Measurements from ENCODE around the gene BRAF.
"Not testable (repeated sequence)": the region's sequence is repeated elsewhere in the genome, so short reads cannot be mapped to it uniquely, and the experiment has no call there.

Gene BRAF

GRCh38 chr7:140918236-140918635, 6.5 kb downstream of the BRAF start:
- DNase-seq (ENCODE audit: low read depth) = no peak

DNA sequence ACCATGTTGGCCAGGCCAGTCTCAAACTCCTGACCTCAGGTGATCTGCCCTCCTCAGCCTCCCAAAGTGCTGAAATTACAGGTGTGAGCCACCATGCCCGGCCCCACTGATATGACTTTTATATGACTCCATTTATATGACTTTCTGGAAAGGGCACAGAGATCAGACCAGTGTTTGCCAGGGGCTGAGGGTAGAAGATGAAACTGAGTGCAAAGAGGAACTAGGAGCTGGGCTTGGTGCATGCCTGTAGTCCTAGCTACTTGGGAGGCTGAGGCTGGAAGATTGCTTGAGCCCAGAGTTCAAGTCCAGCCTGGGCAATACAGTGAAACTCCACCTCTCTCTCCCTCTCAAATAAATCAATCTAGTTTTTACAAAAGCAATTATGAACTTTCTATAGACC, 7.5 kb downstream of the BRAF start:
- DNase-seq (ENCODE audit: low read depth) = no peak

- no peak for DNase-seq (ENCODE audit: low read depth)
Observed at GRCh38 chr7:140915935-140916555, 8.7 kb downstream of the BRAF start.

- no peak for DNase-seq (ENCODE audit: low read depth)
Observed at GRCh38 chr7:140914083-140914482, 10.6 kb downstream of the BRAF start.

- not testable (repeated sequence) for DNase-seq (ENCODE audit: low read depth)
Observed at GRCh38 chr7:140913596-140913928, 11.2 kb downstream of the BRAF start.

- DNase-seq (ENCODE audit: low read depth) = no peak
Observed at GRCh38 chr7:140911746-140912145, 13.0 kb downstream of the BRAF start.

- no peak for DNase-seq (ENCODE audit: low read depth)
Observed at GRCh38 chr7:140909476-140910161, 15.1 kb downstream of the BRAF start.

GRCh38 chr7:140908361-140908760, 16.4 kb downstream of the BRAF start:
- DNase-seq (ENCODE audit: low read depth) = no peak

GRCh38 chr7:140903741-140904480, 20.8 kb downstream of the BRAF start:
- DNase-seq (ENCODE audit: low read depth) = no peak

- no peak for DNase-seq (ENCODE audit: low read depth)
Observed at GRCh38 chr7:140902303-140902953, 22.3 kb downstream of the BRAF start.

DNA sequence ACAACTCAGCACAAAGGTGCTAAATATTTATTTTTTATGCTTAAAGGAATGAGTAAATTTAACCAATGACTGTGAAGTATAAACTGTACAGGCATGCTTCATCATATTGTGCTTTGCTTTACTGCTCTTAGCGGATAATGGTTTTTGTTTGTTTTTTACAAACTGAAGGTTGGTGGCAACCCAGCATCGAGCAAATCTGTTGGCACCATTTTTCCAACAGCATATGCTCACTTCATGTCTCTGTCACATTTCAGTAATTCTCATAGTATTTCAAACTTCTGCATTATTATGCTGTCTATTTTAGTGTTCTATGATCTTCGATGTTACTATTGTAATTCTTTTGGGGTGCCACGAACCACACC, 22.8 kb downstream of the BRAF start:
- no peak for DNase-seq (ENCODE audit: low read depth)

GRCh38 chr7:140899883-140900282, 24.8 kb downstream of the BRAF start:
- DNase-seq (ENCODE audit: low read depth) = no peak

DNA sequence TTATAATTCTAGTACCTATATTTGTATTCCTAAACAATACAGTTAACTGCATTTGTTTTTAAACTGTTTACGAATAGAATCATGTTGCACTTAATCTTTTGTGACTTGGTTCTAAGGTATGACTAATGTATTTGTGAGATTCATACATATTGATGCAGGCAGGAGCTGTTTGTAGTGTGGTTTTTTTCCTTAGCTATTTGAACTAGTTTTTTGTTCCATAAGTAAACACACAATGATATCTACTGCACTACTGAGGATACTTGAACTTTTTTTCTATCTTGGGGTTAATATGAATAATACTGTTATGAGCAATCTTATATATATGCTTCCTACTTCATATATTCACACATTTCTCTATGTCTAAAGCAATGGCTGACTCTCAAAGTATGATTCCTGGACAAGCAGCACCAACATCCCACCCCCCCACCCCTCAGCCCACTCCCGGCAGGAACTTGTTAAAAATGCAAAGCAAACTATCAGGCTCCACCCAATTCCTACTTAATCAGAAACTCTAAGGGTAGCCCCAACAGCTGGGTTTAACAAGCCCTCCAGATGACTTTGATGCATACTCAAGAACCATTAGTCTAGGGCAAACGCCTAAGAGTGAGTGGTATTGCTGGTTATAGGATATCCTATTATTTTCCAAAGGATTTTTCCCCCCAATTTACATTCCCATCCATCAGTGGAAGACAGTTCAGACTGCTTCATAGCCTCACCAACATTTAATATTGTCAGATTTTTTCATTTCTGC, 25.8 kb downstream of the BRAF start:
- no peak for DNase-seq (ENCODE audit: low read depth)

- no peak for DNase-seq (ENCODE audit: low read depth)
Observed at GRCh38 chr7:140896996-140897395, 27.7 kb downstream of the BRAF start.

DNA sequence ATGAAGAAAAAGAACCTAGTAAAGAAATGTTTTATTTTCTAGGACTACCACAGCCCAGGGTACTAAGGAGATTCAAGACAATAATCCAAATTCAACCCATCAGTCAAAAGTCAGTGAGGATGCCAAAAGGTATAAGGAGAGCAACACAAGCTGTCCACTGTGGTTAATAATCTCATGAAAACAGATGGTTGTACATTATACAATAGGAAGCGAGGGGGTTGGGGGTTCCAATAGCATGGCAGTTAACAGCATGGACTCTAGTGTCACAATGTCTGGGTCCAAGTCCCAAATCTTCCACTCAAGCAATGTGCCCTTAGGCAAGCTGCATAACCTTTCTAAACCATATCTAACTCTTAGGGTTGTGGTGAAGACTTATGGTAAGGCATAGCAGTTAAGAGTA, 35.1 kb downstream of the BRAF start:
- DNase-seq (ENCODE audit: low read depth) = no peak

DNA sequence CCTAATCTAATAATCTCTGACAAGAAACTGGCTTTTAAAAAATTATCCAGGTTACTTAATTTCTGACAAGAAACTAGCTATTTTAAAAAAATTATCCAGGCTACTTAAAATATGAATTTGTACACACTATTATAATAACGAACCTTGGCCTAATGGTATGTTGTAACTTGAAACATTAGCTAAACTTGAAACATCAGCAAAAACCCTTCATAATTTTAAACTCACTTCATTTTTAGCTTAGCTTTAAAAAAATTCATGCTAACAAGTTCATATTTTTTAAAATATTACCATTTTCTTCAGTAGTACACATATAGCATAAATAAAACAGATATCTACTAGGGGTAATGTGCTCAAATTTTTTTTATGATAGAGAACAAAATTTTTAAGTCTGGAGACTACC, 35.6 kb downstream of the BRAF start:
- no peak for DNase-seq (ENCODE audit: low read depth)

DNA sequence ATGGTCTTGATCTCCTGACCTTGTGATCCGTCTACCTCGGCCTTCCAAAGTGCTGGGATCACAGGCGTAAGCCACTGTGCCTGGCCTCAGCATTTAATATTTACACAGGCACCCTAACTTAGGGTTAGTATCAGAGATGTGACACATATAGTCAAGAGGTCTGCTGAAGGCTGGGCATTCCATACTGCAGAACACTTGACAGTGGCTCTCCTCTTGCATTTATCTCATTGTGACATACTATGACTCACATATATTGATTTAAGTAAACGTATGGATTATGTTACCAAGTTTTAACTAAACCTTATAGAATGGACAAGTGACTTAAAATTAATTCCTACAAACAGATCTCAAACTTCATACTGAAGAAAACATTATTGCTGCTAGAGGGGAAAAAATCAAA, 36.6 kb downstream of the BRAF start:
- no peak for DNase-seq (ENCODE audit: low read depth)

DNA sequence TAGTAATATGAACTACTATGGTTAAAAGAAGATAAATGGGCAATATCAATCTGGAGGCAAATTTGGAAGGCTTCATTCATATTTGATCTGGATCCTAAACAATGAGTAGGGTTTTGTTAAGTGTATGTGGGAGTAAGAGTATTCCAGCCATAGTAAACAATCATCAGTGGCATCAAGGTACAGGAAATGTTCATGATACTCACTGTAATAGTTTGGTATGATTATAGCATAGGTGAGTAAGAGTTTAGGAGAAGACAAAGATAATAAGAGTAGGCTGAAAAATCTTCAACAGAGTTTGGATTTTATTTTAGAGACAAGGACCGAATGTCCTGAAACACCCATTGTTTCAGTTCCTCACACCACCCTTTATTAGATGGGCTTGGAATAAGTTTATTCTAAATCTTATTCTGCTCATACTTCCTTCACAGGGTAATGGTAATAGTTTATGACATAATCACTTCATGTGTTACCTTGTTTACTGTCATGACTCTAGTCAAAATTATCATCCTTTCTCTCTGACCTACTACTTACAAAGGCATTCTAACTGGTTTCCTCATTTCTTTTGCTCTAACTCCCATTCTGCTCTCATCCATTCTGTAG, 38.9 kb downstream of the BRAF start:
- no peak for DNase-seq (ENCODE audit: low read depth)

GRCh38 chr7:140883378-140883777, 41.4 kb downstream of the BRAF start:
- no peak for DNase-seq (ENCODE audit: low read depth)

GRCh38 chr7:140882834-140883233, 41.9 kb downstream of the BRAF start:
- not testable (repeated sequence) for DNase-seq (ENCODE audit: low read depth)

GRCh38 chr7:140881507-140882228, 43.1 kb downstream of the BRAF start:
- DNase-seq (ENCODE audit: low read depth) = no peak

- DNase-seq (ENCODE audit: low read depth) = no peak
Observed at GRCh38 chr7:140877249-140877524, 47.5 kb downstream of the BRAF start.

All from activated T-cell treated with anti-CD3 and anti-CD28 coated beads for 24 hours (primary cell).